HPDE6-E6E7 (cell line): ENCODE results near the gene GCSAML.
"Not testable (repeated sequence)": the region's sequence is repeated elsewhere in the genome, so short reads cannot be mapped to it uniquely, and the experiment has no call there.

Source experiments
- DNase-seq: peaks from one replicate; pipeline ENCODE4 v3.0.0; 2011; ENCODE audit warnings: missing footprints; ENCODE audit errors: extremely low spot score

The GCSAML gene

DNA sequence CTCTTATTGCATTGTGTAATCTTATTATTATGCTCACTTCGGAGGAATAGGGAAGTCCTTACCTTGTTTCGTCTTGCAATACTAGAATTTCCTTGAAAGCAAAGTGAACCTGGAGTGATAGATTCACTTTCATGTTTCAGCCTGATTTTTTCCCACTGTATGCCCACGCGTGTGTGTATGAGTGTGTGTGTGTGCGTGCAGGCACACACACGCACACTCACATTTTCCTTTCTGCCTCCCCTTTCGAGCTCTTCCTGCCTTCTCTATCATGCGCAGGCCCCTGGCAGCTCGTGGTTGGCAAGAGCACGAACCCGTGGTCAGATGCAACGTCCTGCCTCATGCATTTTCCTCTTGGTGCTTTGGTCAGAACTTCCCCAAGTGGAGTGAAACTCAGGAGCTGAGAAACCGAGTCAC lies at the start of gene GCSAML:
Gene GCSAML, plus strand, starts transcription at position 366 of the 414 bp plus-strand sequence. CDS start 58 bp downstream, outside the sequence.
- DNase-seq, result no peak

DNA sequence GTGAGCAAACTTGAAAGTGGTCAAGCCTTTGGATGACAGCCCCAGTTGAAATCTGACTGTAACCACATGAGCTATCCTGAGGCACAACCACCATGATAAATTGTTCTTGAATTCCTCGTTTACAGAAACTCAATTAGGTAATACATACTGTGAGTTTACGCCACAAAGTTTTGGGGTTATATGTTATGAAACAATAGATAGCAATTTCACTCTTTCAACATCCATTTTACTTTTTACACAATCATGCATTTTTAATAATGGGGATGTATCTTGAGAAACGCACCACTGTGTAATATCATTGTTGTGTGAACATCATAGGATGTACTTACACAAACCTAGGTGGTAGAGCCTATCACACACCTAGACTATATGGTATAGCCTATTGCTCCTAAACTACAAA lies 48.1 kb upstream of the GCSAML start:
- DNase-seq, result no peak

DNA sequence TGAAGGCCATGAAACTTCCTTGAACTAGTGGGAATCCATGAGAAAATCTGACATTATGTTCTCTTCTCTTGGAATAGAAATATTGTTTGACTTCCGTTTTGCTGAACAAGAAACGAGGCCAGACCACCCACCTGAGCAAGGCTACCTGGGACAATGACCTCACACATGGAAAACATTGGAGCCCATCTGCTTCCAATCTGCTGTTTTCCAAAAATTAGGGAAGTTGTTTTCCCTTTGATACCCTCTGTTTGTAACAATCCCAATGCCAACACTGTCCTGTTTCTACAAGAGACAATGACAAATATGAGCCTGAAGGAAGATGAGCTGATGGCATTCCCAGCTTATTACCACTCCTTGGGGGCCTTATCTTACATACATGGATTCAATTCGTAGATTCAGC lies 42.1 kb upstream of the GCSAML start:
- DNase-seq, result no peak

DNA sequence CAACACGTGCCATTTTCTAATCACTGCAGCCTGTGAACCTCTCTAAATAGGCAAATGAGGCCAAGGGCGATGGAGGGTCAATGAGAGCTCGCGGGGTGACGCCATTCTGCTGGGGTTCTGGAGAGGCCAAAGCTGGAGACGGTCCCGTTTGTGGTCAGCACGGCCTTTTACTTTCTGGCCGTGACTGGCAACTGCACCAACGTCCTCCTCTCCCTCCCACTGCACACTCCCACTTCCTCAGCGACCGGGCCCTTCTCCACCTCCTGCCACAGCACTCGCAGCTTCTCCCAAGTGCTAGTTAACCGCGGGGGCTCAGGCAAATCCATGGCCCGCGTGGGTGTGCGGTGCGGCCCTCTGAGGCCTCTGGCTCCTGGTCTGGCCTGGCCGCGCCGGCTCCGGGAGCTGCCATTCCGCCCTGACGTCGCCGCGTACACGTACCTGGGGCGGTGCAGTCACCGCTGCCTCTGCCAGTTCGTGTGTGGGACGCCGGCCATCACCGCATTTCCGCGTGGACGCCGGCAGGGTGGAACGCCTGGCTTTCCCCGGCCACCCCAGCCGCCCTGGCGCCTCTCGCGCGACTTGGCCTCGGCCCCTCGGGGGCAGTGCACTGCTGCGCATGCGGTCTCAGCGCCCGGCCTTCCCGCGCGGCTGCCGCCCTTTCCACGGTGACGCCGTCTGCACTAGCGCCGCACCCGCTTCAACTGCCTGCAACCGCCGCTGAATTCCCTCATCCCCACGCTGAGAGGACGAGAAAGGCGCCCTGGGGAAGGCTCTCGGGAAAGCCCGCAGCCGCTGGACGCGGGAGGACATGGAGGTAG lies 30.9 kb upstream of the GCSAML start:
- no peak for DNase-seq

DNA sequence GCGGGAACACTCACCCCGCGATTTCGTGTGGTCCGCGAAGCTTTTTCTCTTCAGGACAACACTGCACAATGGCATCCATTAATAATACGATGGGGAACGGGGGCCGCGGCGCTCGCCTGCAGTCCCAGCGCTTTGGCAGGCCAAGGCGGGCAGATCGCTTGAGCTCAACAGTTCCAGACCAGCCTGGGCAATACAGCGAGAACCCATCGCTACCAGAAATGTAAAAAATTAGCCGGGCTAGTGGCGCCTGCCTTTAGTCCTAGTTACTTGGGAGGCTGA lies 30.4 kb upstream of the GCSAML start:
- DNase-seq, result no peak

DNA sequence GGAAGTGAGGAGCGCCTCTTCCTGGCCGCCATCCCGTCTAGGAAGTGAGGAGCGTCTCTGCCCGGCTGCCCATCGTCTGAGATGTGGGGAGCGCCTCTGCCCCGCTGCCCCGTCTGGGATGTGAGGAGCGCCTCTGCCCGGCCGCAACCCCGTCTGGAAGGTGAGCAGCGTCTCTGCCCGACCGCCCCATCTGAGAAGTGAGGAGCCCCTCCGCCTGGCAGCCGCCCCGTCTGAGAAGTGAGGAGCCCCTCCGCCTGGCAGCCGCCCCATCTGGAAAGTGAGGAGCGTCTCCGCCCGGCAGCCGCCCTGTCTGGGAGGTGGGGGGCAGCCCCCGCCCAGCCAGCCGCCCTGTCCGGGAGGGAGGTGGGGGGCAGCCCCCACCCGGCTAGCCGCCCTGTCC lies 27.0 kb upstream of the GCSAML start:
- DNase-seq, result not testable (repeated sequence)

DNA sequence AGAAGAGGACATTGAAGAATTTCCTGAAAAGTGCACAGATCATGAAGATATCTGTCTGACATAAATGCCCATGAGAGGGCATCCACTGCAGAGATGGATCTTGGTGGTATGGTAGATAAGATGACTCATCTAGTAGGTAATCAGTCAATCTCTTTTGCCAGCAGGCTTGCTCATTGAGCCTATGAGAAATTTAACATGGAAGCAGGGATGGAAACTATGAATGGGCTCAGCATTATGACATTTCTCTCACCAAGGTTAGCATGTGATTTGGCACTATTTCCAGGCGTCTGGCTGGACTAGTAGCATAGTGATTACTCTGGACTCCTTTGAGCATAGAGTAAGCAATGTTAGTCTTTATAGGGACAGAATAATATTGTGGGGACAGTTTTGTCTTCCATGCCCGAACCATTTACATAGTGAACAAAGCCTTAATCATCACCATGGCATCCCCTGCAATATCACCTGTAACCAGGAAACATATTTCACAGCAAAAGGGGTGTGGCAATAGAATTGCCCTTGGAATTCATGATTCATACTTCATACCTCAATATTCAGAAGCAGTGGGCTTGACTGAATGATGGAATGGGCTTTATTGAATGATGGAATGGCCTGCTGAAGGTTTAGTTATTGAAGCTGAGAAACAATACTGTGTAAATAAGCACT lies 20.0 kb upstream of the GCSAML start:
- peak; percentile 37 for DNase-seq

DNA sequence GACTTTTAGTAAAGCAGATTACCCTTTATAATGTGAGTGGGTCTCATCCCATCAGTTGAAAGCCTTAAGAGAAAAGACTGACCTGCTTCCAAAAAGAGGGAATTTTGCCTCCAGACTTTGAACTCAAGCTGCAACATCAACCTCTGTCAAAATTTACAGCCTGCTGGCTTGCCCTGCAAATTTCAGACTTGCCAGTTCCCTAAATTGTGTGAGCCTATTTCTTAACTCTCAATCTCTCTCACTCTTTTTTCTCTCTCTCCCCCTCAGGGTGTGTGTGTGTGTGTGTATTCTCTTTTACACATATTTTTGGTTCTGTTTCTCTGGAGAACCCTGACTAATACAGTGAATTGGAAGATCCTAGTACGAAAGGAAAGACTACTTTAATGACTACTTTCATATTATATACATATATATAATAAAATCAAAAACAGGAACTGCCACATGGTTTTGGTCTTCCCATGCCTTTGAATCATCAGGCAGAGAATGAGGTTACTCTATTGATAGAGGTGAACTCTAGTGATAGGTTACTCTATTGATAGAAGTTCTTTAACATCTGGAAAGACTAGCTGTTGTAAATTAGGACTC lies 19.1 kb upstream of the GCSAML start:
- DNase-seq, result no peak

DNA sequence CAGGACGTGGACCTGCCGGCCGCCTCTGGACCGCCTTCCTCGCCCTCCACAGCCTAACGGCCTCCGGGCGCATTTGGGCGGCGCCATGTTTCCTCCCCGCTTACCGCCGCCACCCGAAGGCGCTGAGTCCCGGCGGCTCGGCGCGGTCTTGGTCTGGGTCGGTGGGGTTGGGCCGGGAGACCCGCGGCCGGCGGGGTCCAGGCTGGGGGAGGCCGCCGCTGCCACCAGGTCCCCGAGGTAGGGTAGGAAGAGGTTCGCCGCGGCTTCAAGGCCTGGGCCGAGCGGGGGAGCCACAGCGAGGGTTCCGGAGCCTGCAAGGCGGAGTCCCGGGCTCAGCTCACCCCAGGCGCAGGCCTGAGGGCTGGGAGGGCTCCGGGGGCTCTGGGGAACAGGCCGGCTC lies 18.1 kb upstream of the GCSAML start:
- DNase-seq, result no peak

DNA sequence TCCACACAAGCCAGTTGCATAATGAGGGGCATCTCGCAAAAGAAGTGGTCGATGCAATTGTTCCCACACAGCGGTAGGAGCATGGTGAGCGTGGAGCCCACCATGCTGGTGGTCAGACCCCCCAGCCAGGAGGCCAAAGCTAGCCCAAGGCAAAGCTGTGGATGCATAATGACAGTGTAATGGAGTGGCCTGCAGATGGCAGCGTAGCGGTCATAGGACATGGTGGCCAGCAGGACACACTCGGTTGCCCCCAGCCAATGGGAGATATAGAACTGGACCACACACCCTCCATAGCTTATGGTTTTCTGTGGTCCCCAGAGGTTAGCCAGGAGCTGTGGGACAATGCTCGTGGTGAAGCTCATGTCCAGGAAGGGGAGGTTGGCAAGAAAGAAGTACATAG lies 17.0 kb upstream of the GCSAML start:
- DNase-seq, result no peak

DNA sequence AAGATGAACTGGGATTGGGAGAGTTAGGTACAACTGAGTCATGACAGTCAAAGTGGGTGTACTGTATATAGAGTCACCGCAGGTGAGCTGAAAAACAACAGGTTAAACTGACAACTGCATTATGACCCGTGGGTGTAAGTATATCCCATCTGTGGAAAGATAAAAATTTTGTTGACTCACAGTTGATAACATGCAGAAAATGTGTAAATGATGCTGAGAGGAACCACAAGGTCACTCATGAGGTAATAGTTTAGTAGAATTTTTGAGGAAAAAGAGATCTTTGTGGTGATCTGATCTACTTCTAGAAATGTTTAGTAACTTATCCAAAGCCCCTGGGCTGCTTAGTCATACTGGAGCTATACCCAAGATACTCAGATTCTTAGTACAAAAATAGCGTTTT lies 13.5 kb upstream of the GCSAML start:
- no peak for DNase-seq

DNA sequence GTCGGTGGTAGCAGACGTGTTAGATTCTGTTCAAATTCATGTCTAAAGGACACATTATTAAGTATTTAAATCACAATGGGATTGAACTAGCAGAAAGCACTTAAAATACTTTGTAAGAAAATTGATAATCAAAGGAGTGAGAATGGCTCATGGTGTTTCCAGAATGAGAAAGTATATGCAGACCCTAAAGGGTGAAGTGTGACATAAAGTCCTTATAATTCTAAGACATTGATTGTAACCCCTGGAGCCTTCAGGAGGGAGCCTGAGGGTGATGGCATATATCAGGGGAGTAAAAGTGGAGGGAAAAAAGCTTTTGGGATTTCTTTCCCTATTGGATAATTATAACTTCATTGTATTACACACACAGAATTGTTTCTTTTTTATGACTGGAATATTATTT lies 12.6 kb upstream of the GCSAML start, which contains the start of gene OR2C3:
Gene OR2C3, minus strand, starts transcription at position 101 of the 400 bp plus-strand sequence. CDS start 3,929 bp downstream, outside the sequence.
- no peak for DNase-seq

DNA sequence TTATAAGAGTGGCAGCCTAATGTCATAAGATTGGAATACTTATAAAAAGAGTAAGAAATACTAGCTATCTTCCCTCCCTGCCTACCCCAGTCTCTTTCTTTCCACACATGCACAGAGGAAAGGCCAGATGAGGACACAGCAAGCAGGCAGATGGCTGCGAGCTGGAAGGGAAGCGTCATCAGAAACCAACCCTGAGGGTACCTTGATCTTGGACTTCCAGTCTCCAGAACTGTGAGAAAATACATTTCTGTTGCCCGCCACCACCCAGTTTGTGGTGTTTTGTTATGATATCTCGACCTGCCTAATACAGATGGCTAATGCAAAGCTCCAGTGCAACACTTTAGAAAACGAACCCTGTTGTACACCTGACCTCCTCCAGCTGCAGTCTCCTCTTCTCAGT lies 10.4 kb upstream of the GCSAML start:
- DNase-seq, result no peak

DNA sequence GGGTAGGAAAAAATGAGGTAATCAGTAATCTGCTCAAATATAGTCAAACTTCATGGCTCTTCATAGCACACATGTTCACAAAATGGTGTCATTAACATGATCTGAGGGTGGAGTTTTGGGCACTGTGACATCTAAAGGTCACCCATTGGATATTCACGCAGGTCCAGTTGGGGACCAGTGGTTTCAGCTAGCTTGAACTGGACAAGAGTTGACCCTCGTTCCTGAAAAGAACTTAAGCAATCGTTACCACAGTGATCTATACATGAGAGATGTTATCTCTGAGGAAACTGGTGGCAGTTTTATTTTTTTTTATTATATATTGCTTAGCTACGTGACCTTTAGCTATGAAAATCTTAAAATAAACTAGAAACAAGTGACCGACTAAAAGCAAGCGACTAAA lies 9.7 kb upstream of the GCSAML start:
- no peak for DNase-seq

DNA sequence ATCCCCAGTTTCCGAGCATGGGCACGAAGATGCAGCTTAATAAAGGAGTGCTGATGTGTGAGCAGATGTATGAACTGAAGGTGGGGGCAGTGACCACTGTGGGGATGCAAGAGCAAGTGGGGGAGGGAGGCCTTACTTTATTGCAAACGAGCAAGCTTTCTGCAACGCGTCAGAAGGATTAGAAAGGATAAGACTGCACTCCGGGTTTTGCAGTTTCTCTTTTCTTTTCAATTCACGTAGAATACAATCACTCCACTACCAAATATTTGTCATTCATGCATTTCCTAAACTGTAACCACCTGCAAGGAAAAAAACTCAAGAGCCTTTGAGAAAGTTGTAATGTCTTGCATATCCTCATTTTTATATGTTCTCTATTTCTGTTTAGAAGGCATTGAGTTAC lies 8.4 kb upstream of the GCSAML start:
- no peak for DNase-seq

DNA sequence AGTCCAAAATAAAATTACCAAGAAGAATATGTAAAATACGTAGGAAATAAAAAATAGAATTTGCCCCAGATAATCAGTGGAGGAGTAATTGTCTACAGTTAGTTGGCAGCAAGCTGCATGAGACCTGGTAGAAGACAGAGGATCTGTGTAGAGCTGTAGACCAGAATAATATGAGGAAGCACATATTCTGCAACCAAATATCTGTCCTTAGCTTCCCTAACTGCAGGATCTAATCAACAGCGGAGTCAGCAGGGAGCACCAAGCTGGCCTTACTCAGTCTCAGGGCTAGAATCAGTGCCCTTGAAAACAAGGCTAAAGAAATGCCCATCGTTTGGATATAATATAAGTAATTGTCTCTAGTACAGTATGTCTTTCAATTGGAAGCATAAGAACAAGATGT lies 6.1 kb upstream of the GCSAML start:
- DNase-seq, result no peak

DNA sequence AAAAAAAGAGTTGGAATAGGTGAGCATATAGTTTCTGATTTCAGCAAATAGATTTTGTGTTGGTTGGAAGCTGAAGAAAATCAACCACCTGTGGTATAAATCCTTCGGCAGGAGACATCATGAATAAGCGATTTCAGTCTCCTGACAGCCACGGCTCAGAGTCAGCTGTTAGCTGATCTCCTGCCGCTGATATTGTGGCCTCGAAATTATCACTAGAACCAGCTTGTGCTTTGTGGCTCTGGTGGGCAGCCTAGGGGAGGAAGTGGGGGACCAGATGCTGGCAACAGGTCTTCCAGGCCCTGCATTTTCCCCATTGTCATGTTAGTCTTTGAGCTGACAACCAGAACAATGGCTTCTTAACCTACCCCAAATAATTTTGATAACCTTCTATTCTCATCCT lies 842 bp upstream of the GCSAML start:
- no peak for DNase-seq

DNA sequence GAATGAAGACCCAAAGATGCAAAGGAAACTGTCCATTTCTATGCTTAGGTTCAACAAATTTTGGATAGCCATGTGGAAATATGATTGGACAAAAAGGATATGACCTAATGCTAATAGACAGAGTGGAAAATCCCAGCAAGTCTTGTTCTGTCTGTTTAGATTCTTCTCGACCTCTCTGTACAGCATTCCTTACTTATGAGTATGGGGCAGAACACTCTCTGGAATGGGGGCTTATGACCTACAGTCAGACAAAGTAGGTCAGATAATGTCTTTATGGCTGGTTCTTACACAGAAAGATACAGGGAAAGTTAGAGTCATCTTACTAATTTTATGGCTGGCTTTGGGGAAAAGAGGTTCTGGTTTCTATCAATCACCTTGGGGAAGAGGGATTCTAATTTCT lies 2.8 kb downstream of the GCSAML start:
- no peak for DNase-seq

DNA sequence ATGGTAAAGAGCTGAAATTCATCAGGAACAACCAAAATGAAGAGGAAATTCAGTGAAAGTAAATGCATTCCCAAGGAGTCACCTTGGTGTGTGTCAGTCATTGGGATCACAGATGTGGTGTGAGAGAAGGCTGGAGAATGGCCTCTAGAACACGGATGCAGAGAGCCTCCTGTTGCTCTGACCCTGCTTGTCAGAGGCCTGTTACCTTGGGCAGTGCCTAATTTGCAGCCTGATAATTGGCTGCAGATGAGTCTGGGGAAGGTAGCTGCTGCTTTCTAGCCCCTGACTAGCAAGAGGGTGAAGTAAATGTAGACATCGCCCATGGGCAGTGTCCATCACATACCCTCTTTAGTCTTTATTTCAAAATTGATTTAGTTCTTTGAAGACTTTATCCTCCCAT lies 3.3 kb downstream of the GCSAML start:
- no peak for DNase-seq

DNA sequence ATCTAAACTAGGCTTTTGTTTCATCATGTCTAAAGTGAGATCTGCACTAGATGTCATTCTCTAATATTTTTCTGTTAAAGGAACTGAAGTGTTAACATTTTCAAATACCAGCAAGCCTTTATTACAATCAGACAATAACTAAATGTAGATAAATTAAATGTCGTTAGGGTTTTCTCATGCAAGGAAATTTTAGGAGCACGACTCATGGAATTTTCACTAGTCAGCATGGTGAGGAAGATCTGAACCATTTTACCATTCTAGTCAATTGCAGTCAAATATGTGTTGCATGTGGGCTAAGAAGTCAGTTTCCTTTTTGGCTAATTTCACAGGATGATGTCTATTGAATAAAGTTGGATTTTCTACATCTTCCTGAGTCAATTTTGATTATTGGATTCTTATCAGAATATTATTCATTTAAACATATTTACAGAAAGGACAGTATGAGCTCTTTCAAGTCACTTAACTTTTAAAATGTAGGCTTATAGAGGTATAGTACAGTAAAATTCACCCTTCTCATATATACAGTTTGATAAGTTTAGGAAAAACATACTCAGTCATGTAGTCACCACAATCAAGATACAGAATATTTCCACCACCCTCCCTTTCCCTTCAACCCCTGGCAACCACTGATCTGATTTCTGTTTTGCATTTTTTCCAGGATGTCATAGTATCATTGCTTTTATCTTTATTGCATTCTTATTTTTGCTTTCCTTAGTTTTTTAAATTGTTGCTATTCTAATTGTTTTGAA lies 9.2 kb downstream of the GCSAML start:
- no peak for DNase-seq

DNA sequence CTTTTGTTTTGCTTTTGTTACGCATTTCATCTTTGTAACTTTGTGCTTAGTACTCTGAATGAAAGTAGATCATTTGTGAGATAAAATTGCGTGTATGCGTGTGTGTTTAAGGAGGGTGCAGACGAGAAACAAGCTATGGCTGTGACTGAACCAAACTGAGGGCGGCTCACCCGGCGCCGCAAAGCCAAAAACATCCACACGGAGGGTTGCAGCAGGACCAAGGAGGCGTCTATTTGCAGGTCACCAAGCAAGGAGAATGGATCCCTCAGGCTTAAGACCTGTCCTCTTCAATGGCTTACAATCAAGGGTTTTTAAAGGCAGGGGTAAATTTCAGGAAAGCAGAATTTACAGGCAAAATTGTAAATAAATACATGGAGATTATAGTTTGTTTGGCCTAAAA lies 12.8 kb downstream of the GCSAML start:
- DNase-seq, result no peak

DNA sequence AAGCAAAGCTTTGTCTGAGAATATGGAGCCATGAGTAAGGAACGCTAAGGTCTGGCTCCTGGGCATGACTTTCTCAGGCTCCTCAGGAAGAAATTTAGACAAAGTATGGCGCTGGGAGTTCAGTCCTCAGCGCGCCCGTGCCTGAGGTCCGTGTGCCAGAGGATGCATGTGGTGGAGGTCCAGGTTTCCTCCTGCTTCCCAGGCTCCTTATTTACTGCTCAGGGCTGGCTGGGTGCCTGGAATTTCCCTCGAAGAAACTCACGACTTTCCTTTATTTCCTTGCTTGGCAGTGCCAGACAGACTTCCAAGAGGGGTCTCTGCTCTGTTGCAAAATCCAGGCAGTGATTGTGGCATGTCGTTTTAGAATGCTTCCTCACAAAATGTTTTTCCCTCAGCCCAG lies 13.3 kb downstream of the GCSAML start:
- no peak for DNase-seq
